Pancreas (tissue), 10 donors: ENCODE data around the gene STXBP2. TPM values are rescaled to one million over a fixed set of nuclear protein-coding genes. Genes with fewer than 3 reads are reported as not detected.

Source experiments
- ATAC-seq, 4 donors: fragments of 200-7000 bp; cut with Tn5 transposase; one replicate each; pipeline versions ENCODE4 v1.8.0 to v1.9.1; 2020; ENCODE audit warnings: mild to moderate bottlenecking in 4 of 4, moderate library complexity in 4 of 4
- DNase-seq, 6 donors: peaks; one replicate each; pipeline ENCODE4 v3.0.0-alpha.2; 2020
- FAIRE-seq: peaks from 2 replicates; lab custom pipeline; 2012; peaks lifted over from hg19 to GRCh38; lab: Jason Lieb, UNC
- H3K27ac ChIP-seq, 4 donors: fragments of 200-600 bp; sonication (generic); 1 replicate in 3 of 4; 2 replicates in 1 of 4; pipeline versions ENCODE4 v1.5.0 to v1.8.0; 2020
- H3K27me3 ChIP-seq, 4 donors: fragments of 200-600 bp; one replicate each; pipeline ENCODE4 v1.8.0; 2021
- H3K36me3 ChIP-seq, 3 donors: fragments of 200-600 bp; sonication (generic) in 1 of 3; one replicate each; pipeline versions ENCODE4 v1.5.0 to v1.8.0; 2020 to 2021
- H3K4me1 ChIP-seq, 3 donors: fragments of 200-600 bp; one replicate each; pipeline ENCODE4 v1.8.0; 2021
- H3K4me3 ChIP-seq, 4 donors: fragments of 200-600 bp; sonication (generic) in 2 of 4; one replicate each; pipeline versions ENCODE4 v1.5.0 to v1.8.0; 2020 to 2021
- H3K9me3 ChIP-seq, 4 donors: fragments of 200-600 bp; one replicate each; pipeline ENCODE4 v1.8.0; 2021
- CTCF ChIP-seq, 4 donors: fragments of 200-600 bp; sonication (generic) in 3 of 4; IDR thresholded peaks; one replicate each; pipeline versions ENCODE4 v1.5.0 to v1.8.0; 2021; ENCODE audit warnings: antibody characterized with exemption in 4 of 4
- WGBS, 2 donors: extraction: QIAGEN DNeasy Blood & Tissue Kit; methylation state at CpG; one replicate each; pipeline ENCODE4 v1.1.7; 2013; 5-methylcytosine and 5-hydroxymethylcytosine counted together
- intact Hi-C, 3 donors: fragments of 100-400 bp; cut with DNase I; formaldehyde crosslinking; loops; one replicate each; pipeline versions ENCODE4 v1.11.1 to v1.14.2; 2022
- polyA plus RNA-seq, 2 donors: library from polyadenylated mRNA; stranded (reverse); fragments of 200-250 nt; gene quantifications; one replicate each; pipeline ENCODE4 v1.2.3, GENCODE V29; 2013
- total RNA-seq, 6 donors: library from RNA; stranded (reverse); fragmentation: NEBNext Ultra II Directional in 4 of 6; extraction: Animal tissue kit (Norgen Biotek cat#: 25700) in 4 of 6; gene quantifications; one replicate each; pipeline versions ENCODE4 v1.2.1 to v1.2.4, GENCODE V29; 2021 to 2023
- donor health status: healthy with polysubstance abuse.
- donor health status: DM: no; HTN: no; CAD: no; lungs with moderate emphysema.
- donor health status: DM: no; HTN: no; CAD: no.
- donor health status: control.
- donor health status: control.
- donor health status: Bipolar disorder and iron deficiency.
- donor health status: DM: yes; HTN: yes; CAD: no.
- donor health status: DM: no; HTN: no; CAD: no.
- donor health status: DM: no; HTN: no; CAD: no.
- donor health status: DM: yes; HTN: yes; CAD: no.

The STXBP2 gene
- total and polyA plus RNA-seq, 8 donors = 45.6 to 216 (median 80.4) TPM

GRCh38 chr19:7645163-7645562, 8.3 kb downstream of the STXBP2 start:
- H3K36me3 ChIP-seq = no peaks in the 10 kb centered on the region
- H3K4me1 ChIP-seq = no peaks in the 10 kb centered on the region
- H3K4me3 ChIP-seq = no peak overlapping the region
- DNase-seq (peak in 1 of 6 donors; percentile 66), FAIRE-seq (no peak), ATAC-seq (no peak)
- no peaks in the 10 kb centered on the region for H3K27me3 ChIP-seq
- no peak overlapping the region for H3K27ac ChIP-seq
- no peaks in the 10 kb centered on the region for H3K9me3 ChIP-seq
- TF ChIP-seq CTCF (IDR thresholded peaks at IDR 0.05) = no peak
- intact Hi-C loops = no loop called here
- WGBS, 2 donors = 92 to 96% methylated on average over 14 of the region's 14 CpGs

GRCh38 chr19:7645656-7646425, 8.9 kb downstream of the STXBP2 start:
- Histone ChIP-seq H3K4me1 (no peaks in the 10 kb centered on the region), H3K9me3 (no peaks in the 10 kb centered on the region), H3K27ac (no peak overlapping the region), H3K36me3 (no peaks in the 10 kb centered on the region), H3K27me3 (no peaks in the 10 kb centered on the region), H3K4me3 (no peak overlapping the region)
- ATAC-seq (no peak), DNase-seq (peak in 1 of 6 donors; percentile 52), FAIRE-seq (no peak)
- TF ChIP-seq CTCF (IDR thresholded peaks at IDR 0.05) = no peak
- WGBS, 2 donors = 88% methylated on average over 20 of the region's 20 CpGs
- intact Hi-C loops = no loop called here

- Histone ChIP-seq H3K9me3 (no peaks in the 10 kb centered on the region), H3K4me3 (no peak overlapping the region), H3K4me1 (no peaks in the 10 kb centered on the region), H3K36me3 (no peaks in the 10 kb centered on the region), H3K27ac (no peak overlapping the region), H3K27me3 (no peaks in the 10 kb centered on the region)
- ATAC-seq = no peak
- 88 to 90% methylated on average over 8 of the region's 8 CpGs for WGBS, 2 donors
- DNase-seq = peak in 1 of 6 donors; percentile 74
- intact Hi-C loops = no loop called here
- no peak for FAIRE-seq
- no peak for TF ChIP-seq CTCF (IDR thresholded peaks at IDR 0.05)
Observed at GRCh38 chr19:7646426-7646700, 9.5 kb downstream of the STXBP2 start.

GRCh38 chr19:7647156-7647555, 10.2 kb downstream of the STXBP2 start:
- 92 to 97% methylated on average over 23 to 26 of the region's 26 CpGs for WGBS, 2 donors
- FAIRE-seq (no peak), DNase-seq (peak in 1 of 6 donors; percentile 79), ATAC-seq (no peak)
- H3K4me3 ChIP-seq = no peak overlapping the region
- H3K27me3 ChIP-seq = no peaks in the 10 kb centered on the region
- no peaks in the 10 kb centered on the region for H3K9me3 ChIP-seq
- intact Hi-C loops = no loop called here
- H3K27ac ChIP-seq = no peak overlapping the region
- TF ChIP-seq CTCF (IDR thresholded peaks at IDR 0.05) = no peak
- peaks cover 0 to 3% (median 0%) of the 10 kb centered on the region in 3 donors for H3K4me1 ChIP-seq
- no peaks in the 10 kb centered on the region for H3K36me3 ChIP-seq

GRCh38 chr19:7648265-7649014, 11.5 kb downstream of the STXBP2 start:
- Histone ChIP-seq H3K36me3 (no peaks in the 10 kb centered on the region), H3K4me3 (no peak overlapping the region), H3K27ac (no peak overlapping the region), H3K9me3 (no peaks in the 10 kb centered on the region), H3K27me3 (no peaks in the 10 kb centered on the region), H3K4me1 (peaks cover 0 to 3% (median 0%) of the 10 kb centered on the region in 3 donors)
- no peak for TF ChIP-seq CTCF (IDR thresholded peaks at IDR 0.05)
- ATAC-seq = no peak
- 77 to 80% methylated on average over 15 of the region's 15 CpGs for WGBS, 2 donors
- no peak for FAIRE-seq
- intact Hi-C loops = no loop called here
- DNase-seq = no peak
